K562 (cell line): ENCODE data around the gene ACTRT3. TPM values are rescaled to one million over a fixed set of nuclear protein-coding genes. Genes with fewer than 3 reads are reported as not detected.

Source experiments
- CHD4 ChIP-seq: fragments of 200-600 bp; sonication (generic); IDR thresholded peaks from 3 replicates; pipeline ENCODE4 v1.6.1; 2012; ENCODE audit warnings: low read depth, mild to moderate bottlenecking, mixed read lengths, low read length, inconsistent platforms; ENCODE audit not compliant: insufficient read depth, insufficient replicate concordance, poor library complexity, severe bottlenecking
- ETV1 ChIP-seq: fragments of 450-650 bp; conservative IDR thresholded peaks from 2 replicates; pipeline ENCODE4 v1.6.1; 2016; ENCODE audit warnings: missing genetic modification characterization, control low read depth, low read depth, missing compliant biosample characterization
- FOS ChIP-seq: IDR thresholded peaks from 3 replicates; pipeline ENCODE4 v1.6.1; 2011; ENCODE audit not compliant: insufficient read length; ENCODE audit errors: extremely low read depth
- HDAC2 ChIP-seq: fragments of 450-650 bp; IDR thresholded peaks from 2 replicates; pipeline ENCODE4 v1.6.1; 2016; ENCODE audit warnings: mild to moderate bottlenecking
- HDAC6 ChIP-seq: IDR thresholded peaks from 2 replicates; pipeline ENCODE4 v1.6.1; 2012; ENCODE audit warnings: low read depth, mild to moderate bottlenecking, control low read depth, inconsistent platforms, low read length, moderate library complexity
- HNRNPUL1 ChIP-seq: fragments of 200-400 bp; formaldehyde crosslinking; IDR thresholded peaks from 2 replicates; pipeline ENCODE4 v1.6.1; 2017; ENCODE audit warnings: low read length
- KLF10 ChIP-seq: fragments of 250-450 bp; sonication (Bioruptor Pico); IDR thresholded peaks from 2 replicates; pipeline ENCODE4 v1.6.1; 2021; ENCODE audit warnings: matching md5 sums
- MAFF ChIP-seq: IDR thresholded peaks from 2 replicates; pipeline ENCODE4 v1.6.1; 2012; ENCODE audit warnings: low read length, improper control_type of control experiment
- RAD51 ChIP-seq: fragments of 450-650 bp; IDR thresholded peaks from 2 replicates; pipeline ENCODE4 v1.7.1; 2016; ENCODE audit warnings: low read depth, mild to moderate bottlenecking, borderline replicate concordance
- SREBF2 ChIP-seq: sonication (generic); formaldehyde crosslinking; IDR thresholded peaks from 2 replicates; pipeline ENCODE4 v1.4.0; 2020; ENCODE audit warnings: mild to moderate bottlenecking, missing genetic modification reagents
- TAF1 ChIP-seq: IDR thresholded peaks from 2 replicates; pipeline ENCODE4 v1.6.1; 2011; ENCODE audit warnings: mild to moderate bottlenecking, low read length, moderate library complexity; ENCODE audit not compliant: insufficient read depth, control insufficient read depth, severe bottlenecking; ENCODE audit errors: extremely low read depth
- ZKSCAN8 ChIP-seq: fragments of 200-800 bp; sonication (Bioruptor generic); IDR thresholded peaks from 2 replicates; pipeline ENCODE4 v1.6.1; 2016; ENCODE audit warnings: missing genetic modification characterization, missing compliant biosample characterization
- ZNF253 ChIP-seq: fragments of 250-450 bp; sonication (Bioruptor Pico); conservative IDR thresholded peaks from 2 replicates; pipeline ENCODE4 v1.6.1; 2021; ENCODE audit warnings: mild to moderate bottlenecking
- ZNF384 ChIP-seq: IDR thresholded peaks from 2 replicates; pipeline ENCODE4 v1.6.1; 2012; ENCODE audit warnings: low read depth, low read length, improper control_type of control experiment
- polyA plus RNA-seq, 8 experiments: library from polyadenylated mRNA; depleted of rRNA in 4 of 8; stranded (reverse) in 5 of 8; unstranded in 3 of 8; fragments of >200 nt; fragmentation: Nextera tagmentation in 2 of 8; fragmentation: Illumina TruSeq in 1 of 8; extraction: Ambion mirVana in 2 of 8; extraction: Trizol in 1 of 8; gene quantifications; 2 replicates each; pipeline versions ENCODE4 v1.2.1 to v1.2.3, GENCODE V29; 2011 to 2014; ENCODE audit warnings: inconsistent platforms in 1 of 8, missing spikeins in 1 of 8
- total RNA-seq, 7 experiments: library from RNA; depleted of rRNA in 6 of 7; stranded (reverse); fragments of >200 nt in 6 of 7; fragmentation: Illumina TruSeq in 2 of 7; extraction: Trizol in 2 of 7; gene quantifications; 2 replicates each; pipeline versions ENCODE4 v1.2.1 to v1.2.3, GENCODE V29; 2011 to 2021; ENCODE audit warnings: low replicate concordance in 1 of 7
- TF ChIP-seq, protein P1 (sequence below): fragments of 250-450 bp; sonication (Bioruptor Pico); IDR thresholded peaks from 2 replicates; pipeline ENCODE4 v1.8.0; 2022; ENCODE audit warnings: inconsistent platforms, mild to moderate bottlenecking, moderate library complexity, borderline replicate concordance
- TF ChIP-seq, protein P2 (sequence below), 2 experiments: fragments of 150-350 bp in 1 of 2; IDR thresholded peaks; 2 replicates each; pipeline ENCODE4 v1.6.1; 2012 to 2016; ENCODE audit warnings: low read depth in 2 of 2, low read length in 2 of 2, mild to moderate bottlenecking in 1 of 2, moderate library complexity in 1 of 2
- TF ChIP-seq, protein P3 (sequence below): fragments of 450-650 bp; IDR thresholded peaks from 2 replicates; pipeline ENCODE4 v1.6.1; 2016; ENCODE audit warnings: missing biosample characterization, missing genetic modification characterization
- TF ChIP-seq, protein P4 (sequence below): conservative IDR thresholded peaks from 2 replicates; pipeline ENCODE4 v1.6.1; 2011; ENCODE audit warnings: low read depth, mild to moderate bottlenecking, low read length; ENCODE audit not compliant: control insufficient read depth

Gene ACTRT3
- total and polyA plus RNA-seq, 9 of the 15 experiments (the other 6 are each of a cell fraction or from before 2014, with no cell fraction given) = 0.06 to 0.11 (median 0.07) TPM; not detected in 5

GRCh38 chr3:169764882-169765612 is 4.3 kb downstream of the ACTRT3 start, which contains the start of gene TERC (continued):
- no peak for TF ChIP-seq CHD4
- TF ChIP-seq, protein P1, sequence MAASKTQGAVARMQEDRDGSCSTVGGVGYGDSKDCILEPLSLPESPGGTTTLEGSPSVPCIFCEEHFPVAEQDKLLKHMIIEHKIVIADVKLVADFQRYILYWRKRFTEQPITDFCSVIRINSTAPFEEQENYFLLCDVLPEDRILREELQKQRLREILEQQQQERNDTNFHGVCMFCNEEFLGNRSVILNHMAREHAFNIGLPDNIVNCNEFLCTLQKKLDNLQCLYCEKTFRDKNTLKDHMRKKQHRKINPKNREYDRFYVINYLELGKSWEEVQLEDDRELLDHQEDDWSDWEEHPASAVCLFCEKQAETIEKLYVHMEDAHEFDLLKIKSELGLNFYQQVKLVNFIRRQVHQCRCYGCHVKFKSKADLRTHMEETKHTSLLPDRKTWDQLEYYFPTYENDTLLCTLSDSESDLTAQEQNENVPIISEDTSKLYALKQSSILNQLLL (CRISPR knock-in tag) = no peak
- TF ChIP-seq, protein P2, sequence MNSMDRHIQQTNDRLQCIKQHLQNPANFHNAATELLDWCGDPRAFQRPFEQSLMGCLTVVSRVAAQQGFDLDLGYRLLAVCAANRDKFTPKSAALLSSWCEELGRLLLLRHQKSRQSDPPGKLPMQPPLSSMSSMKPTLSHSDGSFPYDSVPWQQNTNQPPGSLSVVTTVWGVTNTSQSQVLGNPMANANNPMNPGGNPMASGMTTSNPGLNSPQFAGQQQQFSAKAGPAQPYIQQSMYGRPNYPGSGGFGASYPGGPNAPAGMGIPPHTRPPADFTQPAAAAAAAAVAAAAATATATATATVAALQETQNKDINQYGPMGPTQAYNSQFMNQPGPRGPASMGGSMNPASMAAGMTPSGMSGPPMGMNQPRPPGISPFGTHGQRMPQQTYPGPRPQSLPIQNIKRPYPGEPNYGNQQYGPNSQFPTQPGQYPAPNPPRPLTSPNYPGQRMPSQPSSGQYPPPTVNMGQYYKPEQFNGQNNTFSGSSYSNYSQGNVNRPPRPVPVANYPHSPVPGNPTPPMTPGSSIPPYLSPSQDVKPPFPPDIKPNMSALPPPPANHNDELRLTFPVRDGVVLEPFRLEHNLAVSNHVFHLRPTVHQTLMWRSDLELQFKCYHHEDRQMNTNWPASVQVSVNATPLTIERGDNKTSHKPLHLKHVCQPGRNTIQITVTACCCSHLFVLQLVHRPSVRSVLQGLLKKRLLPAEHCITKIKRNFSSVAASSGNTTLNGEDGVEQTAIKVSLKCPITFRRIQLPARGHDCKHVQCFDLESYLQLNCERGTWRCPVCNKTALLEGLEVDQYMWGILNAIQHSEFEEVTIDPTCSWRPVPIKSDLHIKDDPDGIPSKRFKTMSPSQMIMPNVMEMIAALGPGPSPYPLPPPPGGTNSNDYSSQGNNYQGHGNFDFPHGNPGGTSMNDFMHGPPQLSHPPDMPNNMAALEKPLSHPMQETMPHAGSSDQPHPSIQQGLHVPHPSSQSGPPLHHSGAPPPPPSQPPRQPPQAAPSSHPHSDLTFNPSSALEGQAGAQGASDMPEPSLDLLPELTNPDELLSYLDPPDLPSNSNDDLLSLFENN (IDR thresholded peaks at IDR 0.05; ENCODE audit: low read depth in 2 of 2, low read length in 2 of 2) = peak in 1 of 2 experiments; percentile 47; a peak in 1 of 4 replicates
- TF ChIP-seq ETV1 (tag) = peak; percentile 74
- TF ChIP-seq ZNF253 = no peak
- TF ChIP-seq ZKSCAN8 (CRISPR knock-in tag) = no peak
- TF ChIP-seq, protein P3, sequence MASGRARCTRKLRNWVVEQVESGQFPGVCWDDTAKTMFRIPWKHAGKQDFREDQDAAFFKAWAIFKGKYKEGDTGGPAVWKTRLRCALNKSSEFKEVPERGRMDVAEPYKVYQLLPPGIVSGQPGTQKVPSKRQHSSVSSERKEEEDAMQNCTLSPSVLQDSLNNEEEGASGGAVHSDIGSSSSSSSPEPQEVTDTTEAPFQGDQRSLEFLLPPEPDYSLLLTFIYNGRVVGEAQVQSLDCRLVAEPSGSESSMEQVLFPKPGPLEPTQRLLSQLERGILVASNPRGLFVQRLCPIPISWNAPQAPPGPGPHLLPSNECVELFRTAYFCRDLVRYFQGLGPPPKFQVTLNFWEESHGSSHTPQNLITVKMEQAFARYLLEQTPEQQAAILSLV = no peak
- no peak for TF ChIP-seq KLF10
- TF ChIP-seq HNRNPUL1 = no peak
- TF ChIP-seq FOS = no peak
- no peak; the same call in 1 of the 2 replicates for TF ChIP-seq MAFF
- peak; percentile 76 for TF ChIP-seq TAF1
- TF ChIP-seq HDAC2 = no peak
- TF ChIP-seq RAD51 = no peak
- no peak for TF ChIP-seq ZNF384
- TF ChIP-seq HDAC6 = no peak
- TF ChIP-seq, protein P4, sequence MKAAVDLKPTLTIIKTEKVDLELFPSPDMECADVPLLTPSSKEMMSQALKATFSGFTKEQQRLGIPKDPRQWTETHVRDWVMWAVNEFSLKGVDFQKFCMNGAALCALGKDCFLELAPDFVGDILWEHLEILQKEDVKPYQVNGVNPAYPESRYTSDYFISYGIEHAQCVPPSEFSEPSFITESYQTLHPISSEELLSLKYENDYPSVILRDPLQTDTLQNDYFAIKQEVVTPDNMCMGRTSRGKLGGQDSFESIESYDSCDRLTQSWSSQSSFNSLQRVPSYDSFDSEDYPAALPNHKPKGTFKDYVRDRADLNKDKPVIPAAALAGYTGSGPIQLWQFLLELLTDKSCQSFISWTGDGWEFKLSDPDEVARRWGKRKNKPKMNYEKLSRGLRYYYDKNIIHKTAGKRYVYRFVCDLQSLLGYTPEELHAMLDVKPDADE = peak; percentile 63; the same call in 1 of the 2 replicates
- no peak for TF ChIP-seq SREBF2 (CRISPR knock-in tag)
